NCI-H146 treated with DMSO at 0.1 percent for 48 hours (cell line): Measurements from ENCODE around the gene ROPN1L.

Experiments
- DNase-seq: peaks from one replicate; lab custom pipeline; 2025; ENCODE audit not compliant: unreplicated experiment; lab: John Stamatoyannopoulos, UW

ROPN1L gene

DNA sequence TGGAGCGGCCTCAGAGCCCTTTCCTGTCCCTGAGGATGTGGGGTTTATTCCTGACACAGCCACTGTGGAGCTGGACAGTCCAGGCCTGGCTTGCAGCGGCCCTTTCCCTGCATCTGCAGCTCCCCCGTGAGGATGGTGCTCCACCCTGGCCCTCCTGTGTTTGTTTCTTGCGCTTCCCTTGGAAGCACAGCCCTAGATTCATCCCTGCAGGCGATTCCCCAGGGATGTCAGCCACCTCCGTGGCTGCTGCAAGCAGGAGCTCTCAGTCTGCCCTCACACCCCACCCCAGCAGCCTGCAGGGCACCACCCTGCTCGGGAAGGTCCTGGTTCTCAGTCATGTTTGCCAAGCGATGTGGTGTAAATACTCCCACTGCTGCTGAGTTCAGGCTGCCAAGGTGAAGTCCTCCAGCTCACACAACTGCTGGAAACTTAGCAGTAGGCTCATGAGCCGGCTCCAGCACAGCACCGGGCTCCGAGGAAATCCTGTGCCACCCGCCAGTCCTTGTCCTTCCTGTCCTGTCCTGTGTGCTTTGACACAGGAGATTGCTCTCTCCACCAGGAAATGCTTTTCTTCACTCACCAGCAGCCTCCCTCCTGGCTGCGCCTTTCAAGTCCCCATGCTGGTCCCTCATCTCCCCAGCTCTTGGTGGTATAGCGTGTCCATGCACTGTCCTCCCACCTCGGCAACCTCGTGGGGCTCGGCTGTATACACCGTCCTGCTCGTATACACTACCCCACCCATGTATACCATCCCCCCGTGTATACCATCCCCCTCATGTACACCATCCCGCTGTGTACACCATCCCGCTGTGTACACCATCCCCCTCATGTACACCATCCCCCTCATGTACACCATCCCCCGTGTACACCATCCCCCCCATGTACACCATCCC lies 16.2 kb downstream of the ROPN1L start:
- no peak for DNase-seq

DNA sequence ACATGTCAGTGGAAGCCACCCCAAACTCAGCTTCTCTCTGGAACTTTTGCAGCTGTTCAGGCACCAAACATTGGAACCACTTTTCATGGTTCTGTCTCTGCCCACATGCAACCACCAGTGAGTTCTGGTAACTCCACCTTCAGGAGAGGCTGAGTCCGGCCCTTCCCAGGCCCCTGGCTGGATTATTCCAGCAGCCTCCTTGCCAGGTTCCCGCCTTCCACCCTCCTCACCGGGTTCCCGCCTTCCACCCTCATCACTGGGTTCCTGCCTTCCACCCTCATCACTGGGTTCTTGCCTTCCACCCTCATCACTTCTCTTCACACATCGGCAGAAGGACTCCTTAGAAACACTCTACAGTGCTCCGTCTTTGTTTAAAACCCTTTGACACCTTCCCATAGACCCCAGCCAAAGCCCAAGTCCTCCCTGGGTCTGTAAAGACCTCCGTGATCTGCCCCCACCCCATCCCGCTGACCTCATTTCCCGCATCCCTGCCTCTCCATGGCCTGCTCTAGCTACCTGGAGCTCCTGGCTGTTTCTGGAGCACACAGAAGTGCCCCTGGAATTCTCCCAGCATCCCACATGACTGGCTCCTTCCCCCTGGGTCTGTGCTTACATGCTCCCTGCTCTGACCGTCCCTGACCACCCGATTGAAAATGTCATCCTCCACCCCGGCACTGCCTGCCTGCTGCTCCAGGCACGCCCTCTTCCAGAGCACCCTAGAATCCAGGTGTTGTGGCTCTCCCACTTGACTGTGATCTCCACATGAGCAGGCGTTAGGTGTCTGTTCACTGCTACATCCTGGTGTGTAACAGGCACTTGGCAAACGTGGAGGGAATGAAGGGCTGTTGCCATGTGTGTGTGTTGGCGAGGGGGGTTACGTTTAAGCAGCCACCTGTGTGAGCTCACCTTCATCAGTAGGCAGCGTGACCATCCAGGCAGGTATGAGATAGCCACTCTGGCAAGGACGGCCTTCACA lies 17.7 kb downstream of the ROPN1L start:
- DNase-seq: no peak

GRCh38 chr5:10460252-10460906 lies 18.7 kb downstream of the ROPN1L start:
- no peak for DNase-seq

DNA sequence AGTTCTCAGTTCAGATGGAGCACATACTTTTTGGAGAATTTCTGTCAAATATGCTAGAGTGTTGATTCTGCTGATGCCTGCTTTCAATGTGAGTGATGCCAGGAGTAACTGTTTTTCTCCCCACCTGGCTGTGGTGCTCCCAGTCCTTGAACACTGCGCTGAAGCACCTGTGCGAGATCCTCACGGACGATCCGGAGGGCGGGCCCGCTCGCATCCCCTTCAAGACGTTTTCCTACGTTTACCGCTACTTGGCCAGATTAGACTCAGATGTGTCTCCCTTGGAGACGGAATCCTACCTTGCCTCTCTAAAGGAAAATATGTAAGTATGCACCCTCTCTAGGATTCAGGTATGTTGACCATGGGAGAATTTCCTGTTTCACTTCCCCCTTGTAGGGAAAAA lies 19.4 kb downstream of the ROPN1L start:
- DNase-seq: no peak

- no peak for DNase-seq
These were observed 20.4 kb downstream of the ROPN1L start for GRCh38 chr5:10461904-10462555.

- DNase-seq: no peak
These were observed 21.9 kb downstream of the ROPN1L start for GRCh38 chr5:10463566-10463965.

DNA sequence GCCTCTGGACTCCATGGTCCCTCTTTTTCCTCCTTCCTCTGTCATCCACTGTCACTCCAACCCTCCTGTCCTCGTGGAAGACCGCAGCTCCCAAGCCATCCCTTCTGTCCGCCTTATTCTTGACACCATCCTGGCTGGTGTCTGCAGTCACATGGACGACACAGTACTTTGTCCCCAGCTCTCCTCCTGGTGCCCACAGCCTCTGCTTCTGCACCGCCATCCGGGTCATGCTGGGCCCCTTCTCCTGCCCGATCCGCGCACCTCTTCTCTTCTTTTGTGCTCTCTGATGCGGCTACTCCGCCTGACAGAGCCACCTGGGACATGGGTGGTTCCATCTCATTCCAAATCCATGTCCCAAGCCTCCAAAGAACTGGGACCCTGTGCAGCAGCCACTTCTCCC lies 22.5 kb downstream of the ROPN1L start:
- no peak for DNase-seq

DNA sequence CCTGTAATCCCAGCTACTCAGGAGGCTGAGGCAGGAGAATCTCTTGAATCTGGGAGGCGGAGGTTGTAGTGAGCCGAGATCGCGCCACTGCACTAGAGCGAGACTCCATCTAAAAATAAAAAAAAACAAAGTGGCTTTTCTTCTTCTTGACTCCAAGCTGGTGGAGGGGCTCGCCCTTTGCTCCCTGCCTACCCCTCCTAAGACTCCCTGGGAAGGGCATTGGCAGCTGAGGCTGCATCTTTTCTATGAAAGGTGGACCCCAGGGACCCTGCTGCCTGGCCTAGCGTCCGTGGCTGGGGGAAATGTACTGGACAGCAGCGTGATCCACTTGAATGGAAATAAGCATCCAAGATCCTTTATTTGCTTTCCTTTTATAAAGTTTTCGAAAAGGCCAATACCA lies 24.0 kb downstream of the ROPN1L start:
- no peak for DNase-seq

GRCh38 chr5:10466446-10467073 lies 24.9 kb downstream of the ROPN1L start:
- DNase-seq: no peak

DNA sequence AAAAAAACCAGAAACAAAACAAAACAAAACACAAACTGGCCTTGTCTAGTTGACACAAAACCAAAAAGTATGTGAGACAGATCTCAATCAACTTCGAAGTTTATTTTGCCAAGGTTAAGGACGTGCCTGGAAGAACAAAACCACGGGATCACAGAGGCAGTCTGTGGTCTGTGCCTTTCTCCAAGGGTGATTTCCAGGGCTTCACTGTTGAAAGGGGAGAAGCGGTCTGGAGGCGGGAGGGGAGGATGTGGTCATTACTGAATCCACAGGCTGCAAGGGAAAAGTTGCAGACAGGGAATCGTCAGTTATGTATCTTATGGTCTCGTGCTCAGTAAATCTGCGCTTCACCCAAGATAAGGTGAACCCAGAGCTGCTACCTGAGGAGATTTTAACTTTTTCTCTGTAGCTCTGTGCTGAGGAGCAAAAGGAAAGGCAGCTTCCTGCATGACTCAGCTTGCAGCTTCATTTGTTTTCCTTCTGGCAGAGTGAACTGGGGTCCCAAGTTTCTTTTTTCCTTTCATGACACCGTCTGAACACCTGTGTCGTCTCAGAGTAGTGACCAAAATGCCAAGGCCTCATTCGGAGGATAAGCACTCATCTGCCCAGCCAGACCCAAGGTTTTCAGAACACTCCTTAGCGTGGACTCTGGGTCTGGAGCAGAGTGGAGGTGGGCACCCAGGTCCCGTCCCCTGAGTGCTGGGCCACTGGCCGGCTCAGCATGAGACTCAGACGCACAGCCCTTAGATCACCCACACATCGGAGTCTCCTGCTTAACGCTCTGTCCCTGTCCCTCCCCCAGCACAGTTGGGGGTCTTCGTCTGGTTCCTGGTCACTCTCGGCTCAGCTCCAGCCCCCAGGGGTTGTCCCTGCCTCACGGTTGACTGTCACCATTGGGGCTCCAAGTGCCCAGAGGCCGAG lies 25.9 kb downstream of the ROPN1L start:
- DNase-seq: no peak

- DNase-seq: no peak
These were observed 26.6 kb downstream of the ROPN1L start for GRCh38 chr5:10468256-10468655.

- no peak for DNase-seq
These were observed 27.8 kb downstream of the ROPN1L start for GRCh38 chr5:10469253-10470050.

DNA sequence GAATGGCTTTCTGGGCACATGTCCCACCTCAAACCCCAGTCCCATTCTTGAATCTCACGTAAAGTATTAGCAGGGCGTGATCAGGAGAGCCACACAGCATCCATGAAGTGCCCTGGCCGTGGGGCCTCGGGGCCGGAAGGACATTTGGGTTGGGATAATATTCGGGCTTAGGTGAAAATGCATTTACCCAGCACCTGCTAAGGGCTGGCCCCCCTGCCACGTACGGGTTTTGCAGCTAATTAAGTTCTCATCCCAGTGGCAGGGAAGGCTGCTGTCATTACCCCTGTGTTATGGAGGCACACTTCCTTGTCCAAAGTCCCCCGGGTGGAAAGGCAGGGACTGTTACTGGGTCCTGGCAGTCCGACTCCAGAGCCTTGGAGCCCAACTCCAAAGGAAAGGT lies 29.0 kb downstream of the ROPN1L start:
- no peak for DNase-seq

DNA sequence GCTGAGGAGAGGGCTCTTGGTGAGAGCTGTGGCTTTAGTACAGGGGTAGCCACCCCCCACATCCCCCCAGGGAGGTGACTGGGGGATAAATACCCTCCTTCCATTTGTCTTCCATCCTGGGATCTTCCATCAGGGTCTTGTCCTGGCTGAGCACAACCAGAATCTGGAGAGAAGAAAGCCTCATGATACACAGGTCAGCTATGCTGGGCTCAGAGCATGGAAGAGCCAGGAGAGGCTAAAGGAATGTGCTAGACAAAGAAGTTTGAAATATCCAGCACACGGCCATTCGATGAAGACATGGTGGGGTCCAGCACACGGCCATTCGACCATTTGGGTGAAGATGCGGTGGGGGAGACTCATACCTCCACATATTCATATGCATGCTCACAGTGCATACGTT lies 30.0 kb downstream of the ROPN1L start:
- DNase-seq: no peak

DNA sequence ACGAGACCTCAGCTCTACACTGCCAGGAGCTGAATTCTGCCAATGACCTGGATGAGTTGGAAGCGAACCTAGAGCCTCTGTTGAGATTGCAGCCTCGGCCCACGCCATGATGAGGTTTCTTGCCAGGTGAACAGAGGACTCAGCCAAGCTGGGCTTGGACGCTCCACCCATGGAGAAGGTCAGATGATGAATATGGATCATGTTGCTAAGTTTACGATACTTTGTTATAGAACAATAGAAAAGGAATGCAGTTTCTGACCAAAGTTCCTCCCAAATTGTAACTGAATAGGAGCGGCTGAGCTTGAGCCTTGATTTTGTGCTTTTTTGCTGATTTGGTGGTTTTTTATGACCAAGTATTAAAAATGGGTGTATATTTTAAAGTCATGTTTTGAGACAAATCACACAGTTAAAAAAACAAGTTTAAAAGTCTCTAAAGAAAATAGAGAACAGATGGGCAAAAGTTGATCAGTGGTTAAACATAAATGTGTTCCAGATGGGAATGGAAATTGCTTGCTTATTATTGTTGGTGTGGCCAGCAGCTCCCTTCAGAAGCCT lies 32.9 kb downstream of the ROPN1L start:
- no peak for DNase-seq

DNA sequence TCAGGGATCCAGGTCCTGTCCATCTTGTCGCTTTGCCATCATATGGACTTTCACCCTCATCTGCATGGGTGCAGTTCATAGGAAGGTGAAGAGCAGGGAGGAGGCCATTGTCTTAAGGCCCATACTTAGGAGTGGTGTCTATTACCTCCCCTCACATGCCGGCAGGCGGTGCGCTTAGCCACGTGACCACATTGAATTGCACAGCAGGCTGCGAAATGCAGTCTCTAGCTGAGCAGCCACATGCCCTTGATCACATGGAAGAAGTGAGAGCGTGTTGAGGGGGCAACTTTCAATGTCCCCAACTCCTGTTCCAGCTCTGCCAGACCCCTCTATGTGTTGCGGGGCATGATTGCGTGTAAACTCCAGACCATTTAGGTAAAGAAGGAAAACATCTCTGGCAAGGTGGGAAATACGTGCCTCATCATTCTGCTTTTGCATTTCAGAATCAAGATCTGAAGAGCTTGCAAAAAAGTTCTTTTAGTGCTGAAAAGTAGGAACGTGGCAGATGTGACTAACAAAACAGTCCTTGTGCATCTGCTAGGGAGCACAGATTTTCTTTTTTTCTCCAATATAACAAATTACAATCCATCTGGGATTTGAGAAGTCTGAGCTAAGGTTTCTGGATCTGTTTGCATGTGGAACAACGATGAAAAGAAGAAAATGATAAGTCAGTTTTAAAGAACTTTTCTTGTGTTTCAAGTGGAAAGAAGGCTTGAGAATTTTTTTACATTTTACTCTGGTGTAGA lies 34.4 kb downstream of the ROPN1L start:
- DNase-seq: no peak

GRCh38 chr5:10476878-10477277 lies 35.2 kb downstream of the ROPN1L start:
- DNase-seq: no peak

GRCh38 chr5:10477943-10478342 lies 36.3 kb downstream of the ROPN1L start:
- DNase-seq: no peak
